ENCODE data around the gene KCNJ6.
"Not testable (repeated sequence)": the region's sequence is repeated elsewhere in the genome, so short reads cannot be mapped to it uniquely, and the experiment has no call there.

The KCNJ6 gene

GRCh38 chr21:37670883-37671282, 245.4 kb downstream of the KCNJ6 start:
- DNase-seq: peak; percentile 82

DNA sequence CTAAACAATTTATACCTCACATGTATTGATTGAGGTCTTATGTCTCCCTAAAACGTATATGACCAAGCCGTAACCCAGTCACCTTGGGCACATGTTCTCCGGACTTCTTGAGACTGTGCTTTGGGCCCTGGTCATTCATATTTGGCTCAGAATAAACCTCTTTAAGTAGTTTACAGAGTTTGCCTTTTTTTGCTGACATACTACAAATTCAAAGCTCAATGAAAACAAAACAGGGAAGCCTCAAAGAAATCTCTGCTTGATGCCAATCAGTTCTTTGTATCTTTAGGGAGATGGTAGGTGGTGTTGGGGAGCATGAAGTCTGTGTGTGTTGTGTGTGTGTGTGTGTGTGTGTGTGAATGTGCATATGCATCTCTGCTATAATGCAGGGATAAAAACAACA, 247.0 kb downstream of the KCNJ6 start:
- DNase-seq: no peak

- DNase-seq: no peak
Measured at GRCh38 chr21:37668462-37669239, 247.6 kb downstream of the KCNJ6 start.

GRCh38 chr21:37667380-37667779, 248.9 kb downstream of the KCNJ6 start:
- DNase-seq: no peak

DNA sequence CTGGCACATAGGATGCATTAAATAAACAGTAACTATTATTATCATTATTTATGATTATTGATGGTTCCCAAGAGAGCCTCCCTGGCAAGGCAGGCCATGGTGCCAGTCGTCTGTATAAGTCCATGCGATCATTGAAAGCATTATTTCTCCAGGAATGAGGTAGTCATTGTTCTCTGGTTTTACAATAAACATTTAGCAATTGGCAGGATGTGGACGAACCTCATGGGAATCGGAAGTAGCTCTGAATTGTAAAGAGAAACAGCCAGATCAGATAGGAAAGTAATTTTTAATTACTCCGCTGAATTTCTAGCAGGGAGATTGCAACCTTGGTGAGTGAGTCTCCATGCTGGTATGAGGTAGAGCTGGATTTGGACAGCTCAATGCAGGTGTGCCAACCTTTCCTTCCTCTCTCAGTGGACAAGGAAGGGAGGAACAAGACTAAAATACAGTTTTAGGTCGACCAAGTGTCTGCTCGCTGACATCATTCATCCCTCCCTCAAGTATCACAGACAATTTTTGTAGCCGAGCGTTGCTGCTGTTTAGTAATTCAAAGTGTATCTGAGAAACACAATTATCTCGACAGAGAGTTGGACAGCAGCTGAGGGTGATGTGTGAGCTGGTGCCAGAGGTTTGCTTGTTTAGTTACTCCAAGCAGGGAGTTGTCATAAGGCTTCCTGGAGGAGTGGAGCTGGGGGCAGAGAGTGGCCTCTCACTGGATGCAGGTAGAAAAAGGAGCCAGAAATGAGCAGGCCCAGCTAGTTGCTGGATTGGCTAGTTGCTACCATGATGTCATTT, 250.8 kb downstream of the KCNJ6 start:
- no peak for DNase-seq

DNA sequence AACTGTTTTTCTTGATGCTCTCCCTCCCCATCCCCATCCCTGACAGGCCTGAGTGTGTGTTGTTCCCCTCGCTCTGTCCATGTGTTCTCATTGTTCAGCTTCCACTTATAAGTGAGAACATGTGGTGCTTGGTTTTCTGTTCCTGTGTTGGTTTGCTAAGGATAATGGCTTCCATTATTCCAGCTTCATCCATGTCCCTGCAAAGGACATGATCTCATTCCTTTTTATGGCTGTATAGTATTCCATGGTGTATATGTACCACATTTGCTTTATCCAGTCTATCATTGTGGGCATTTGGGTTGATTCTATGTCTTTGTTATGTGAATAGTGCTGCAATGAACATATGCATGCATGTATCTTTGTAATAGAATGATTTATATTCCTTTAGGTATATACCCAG, 254.0 kb downstream of the KCNJ6 start:
- not testable (repeated sequence) for DNase-seq

DNA sequence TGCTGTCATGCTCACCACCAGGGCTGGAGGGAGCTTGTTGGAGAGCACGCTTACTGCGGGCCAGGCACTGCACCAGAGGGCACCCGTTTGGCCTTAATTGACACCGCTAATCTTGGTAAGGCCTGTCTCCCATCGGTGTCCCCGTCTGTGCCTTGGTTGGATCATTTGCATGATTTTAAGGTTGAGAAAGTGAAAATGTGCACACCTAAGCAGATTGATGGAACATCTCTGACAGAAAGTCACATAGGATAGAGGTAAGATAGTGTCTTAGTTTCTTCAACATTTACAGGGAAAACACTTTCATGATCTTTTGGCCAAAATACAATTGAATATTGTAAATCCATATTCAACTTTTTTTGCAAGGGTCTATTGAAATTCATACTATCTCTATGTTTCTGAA, 255.5 kb downstream of the KCNJ6 start:
- no peak for DNase-seq

- DNase-seq: no peak
Measured at GRCh38 chr21:37659874-37660273, 256.4 kb downstream of the KCNJ6 start.

DNA sequence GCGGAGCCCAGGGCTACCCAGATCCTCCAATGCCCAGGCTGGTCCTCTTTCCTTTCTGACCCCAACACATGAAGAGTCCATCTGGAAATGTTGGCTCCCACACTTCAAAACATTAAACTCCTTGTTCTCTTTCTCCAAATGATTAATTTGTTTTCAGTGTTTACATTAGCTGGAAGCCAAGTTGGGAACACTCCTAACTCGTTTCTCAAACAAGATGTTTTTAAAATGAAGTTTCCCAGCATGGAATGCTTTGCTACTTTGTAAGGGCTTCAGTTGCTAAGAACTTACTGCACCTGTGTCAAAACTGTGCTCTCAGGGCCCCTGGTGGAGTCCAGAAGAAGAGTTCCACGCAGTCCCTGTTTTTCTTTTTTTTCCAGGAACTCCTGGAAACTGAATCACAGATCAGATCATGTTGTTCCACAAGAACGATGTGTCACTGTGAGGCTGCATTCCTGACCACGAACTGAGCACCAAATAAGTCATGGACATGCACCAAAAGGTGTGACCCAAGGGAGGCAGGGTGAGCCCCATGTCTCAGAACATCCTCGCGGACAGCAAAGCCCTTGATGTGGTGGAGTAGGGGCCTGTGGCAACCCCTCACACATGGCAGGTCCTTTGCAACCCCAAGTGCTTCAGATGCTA, 257.3 kb downstream of the KCNJ6 start:
- DNase-seq: peak; percentile 76

DNA sequence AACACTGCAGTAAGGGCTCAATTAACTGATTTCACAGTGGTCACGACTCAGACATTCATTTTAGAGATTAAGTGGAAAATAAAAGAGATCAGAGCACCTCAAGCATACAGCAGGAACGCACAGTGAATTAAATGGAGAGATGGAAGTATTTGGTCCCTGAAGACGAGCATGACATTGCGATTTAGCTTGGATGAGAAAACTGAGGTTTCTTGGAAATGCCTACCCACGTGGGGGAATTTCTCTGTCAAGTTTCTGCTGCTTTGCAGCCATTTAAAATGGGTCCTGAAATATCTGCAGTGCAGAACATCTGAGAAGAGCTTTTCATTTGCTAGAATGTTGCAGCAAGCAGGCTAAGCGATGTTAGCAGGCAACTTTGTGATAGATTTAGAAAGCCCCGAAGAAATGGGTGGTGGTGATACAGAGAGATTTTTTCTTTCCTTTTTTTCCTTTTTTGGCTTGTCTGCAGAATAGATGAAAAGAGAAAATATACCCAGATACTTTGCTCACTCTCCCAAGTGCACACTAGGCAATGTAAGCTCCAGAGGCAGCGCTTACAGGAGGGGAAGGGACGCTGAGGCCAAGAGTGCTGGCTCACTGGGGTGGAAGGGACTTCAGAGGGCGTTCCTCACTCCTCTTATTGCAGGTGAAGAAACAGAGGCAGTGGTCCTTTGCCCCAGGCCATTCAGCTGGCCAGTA, 258.0 kb downstream of the KCNJ6 start:
- no peak for DNase-seq

GRCh38 chr21:37656899-37657298, 259.4 kb downstream of the KCNJ6 start:
- DNase-seq: no peak

- no peak for DNase-seq
Measured at GRCh38 chr21:37655611-37656300, 260.5 kb downstream of the KCNJ6 start.

DNA sequence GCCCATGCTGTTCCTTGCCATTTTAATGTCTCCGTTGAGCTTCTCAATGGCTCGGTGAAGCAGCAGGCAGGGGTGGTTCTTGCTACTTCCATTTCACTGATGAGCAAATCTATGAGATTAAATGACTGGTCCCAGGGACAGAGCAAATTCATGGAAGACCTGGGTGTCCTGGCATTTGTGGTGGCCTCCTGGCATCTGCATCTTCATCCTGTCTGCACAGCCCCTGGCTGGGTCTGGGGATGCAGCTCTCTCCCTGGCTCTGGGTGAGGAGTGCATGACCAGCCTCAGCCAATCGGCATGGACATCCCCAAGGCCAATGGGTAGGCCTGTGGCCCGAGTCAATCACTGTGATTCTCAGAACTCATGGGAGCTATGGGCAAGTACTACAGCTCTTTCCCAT, 261.7 kb downstream of the KCNJ6 start:
- no peak for DNase-seq

DNA sequence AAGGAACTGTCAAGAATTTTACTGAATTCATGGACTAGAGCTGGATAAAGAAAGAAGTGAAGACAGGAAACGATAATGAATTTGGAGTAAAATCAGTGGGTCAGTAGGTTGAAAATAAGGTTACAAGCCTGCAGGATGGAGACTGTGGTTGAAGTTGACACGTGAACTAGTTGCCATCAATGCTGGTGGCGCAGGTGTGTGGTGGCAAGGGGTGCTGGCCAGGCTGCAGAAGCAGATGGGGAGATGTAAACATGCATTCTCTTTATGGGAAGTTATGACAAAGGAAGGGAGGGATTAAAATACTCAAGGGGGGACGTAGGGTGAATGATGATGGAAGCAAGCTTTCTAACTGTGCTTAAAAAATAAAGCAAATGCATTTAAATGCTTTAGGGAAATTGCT, 263.1 kb downstream of the KCNJ6 start:
- no peak for DNase-seq

GRCh38 chr21:37647781-37648180, 268.5 kb downstream of the KCNJ6 start:
- DNase-seq: no peak

- not testable (repeated sequence) for DNase-seq
Measured at GRCh38 chr21:37646761-37647160, 269.5 kb downstream of the KCNJ6 start.

DNA sequence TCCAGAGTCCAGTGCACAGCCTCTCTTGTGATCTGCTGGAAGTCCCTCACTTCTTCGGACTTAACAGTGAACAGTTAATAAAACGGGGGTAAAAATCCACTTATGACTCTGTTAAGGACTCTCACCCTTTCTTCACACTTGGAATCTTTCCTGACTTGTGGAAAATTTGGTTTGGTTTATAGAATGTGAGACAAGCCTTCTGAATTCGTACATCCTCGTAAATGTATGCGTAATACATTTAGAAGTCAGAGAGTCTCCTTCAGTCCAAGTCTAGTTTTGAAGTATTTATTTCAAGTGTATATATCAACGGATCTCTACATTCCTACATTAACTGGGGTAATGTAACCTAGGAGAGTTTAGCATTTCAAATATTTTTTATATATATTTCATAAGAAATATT, 270.4 kb downstream of the KCNJ6 start:
- no peak for DNase-seq

GRCh38 chr21:37644636-37645035, 271.6 kb downstream of the KCNJ6 start:
- DNase-seq: no peak

DNA sequence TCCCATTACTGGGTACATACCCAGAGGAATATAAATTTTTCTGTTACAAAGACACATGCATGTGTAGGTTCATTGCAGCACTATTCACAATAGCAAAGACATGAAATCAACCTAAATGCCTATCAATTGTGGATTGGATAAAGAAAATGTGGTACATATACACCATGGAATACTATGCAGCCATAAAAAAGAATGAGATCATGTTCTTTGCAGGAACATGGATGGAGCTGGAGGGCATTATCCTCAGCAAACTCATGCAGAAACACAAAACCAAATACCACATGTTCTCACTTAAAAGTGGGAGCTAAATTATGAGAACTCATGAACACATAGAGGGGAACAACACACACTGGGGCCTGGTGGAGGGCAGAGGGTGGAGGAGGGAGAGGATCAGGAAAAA, 272.4 kb downstream of the KCNJ6 start:
- not testable (repeated sequence) for DNase-seq

GRCh38 chr21:37642493-37642892, 273.8 kb downstream of the KCNJ6 start:
- DNase-seq: no peak

GRCh38 chr21:37639756-37640155, 276.5 kb downstream of the KCNJ6 start:
- DNase-seq: no peak

GRCh38 chr21:37636152-37636860, 280.0 kb downstream of the KCNJ6 start:
- DNase-seq: peak; percentile 92
